GM12892 (cell line): ENCODE measurements around the gene STT3A.
A peak's percentile ranks its signal among the peaks of the same experiment; 100 is the strongest.

Experiments
- POLR2A ChIP-seq: IDR thresholded peaks from 2 replicates; pipeline ENCODE4 v1.6.1; 2011; ENCODE audit warnings: low read depth, low read length, control low read depth
- POLR2AphosphoS5 ChIP-seq: IDR thresholded peaks from 2 replicates; pipeline ENCODE4 v1.6.1; 2011; ENCODE audit warnings: low read depth, low read length, control low read depth

DNA sequence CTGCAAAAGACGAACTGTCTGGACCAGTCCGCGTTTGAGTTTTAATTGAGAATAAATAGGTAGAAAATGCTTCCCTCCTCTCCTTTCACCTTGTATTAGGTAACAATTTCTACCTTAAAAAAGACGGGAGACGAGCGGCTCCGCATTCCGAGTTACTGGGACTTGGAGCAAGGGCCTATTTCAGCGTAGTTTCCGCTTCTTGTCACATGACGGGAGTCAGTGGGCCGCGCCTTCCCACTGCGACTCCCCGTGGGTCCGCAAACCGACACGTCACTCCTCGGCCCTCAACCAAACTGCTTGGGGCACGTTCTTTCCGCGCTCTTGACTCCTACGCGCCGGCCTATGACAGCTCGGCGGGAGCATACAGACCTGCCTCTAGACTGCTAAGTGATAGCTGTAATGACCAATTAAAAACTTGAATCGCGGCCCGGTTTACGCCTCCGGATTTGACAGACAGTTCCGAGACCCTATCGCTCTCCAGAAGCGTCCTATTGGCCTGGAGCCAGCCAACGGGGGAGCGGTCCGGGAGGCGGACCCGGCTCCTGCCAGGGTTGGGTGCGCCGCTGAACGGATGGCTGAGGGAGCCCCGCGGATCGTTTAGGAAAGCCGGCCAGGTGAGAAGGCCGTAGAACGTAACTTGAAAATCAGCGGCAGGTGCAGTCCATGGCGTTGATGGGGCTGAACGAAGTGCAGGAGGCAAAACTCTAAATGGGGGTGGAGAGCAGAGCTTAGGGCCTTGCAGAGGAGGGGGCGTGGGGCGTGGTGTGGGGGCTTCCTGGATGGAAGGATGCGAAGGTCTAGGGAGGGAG lies at the start of gene STT3A:
- TF ChIP-seq POLR2A (peak; percentile 76; the same call in 1 of the 2 replicates), POLR2AphosphoS5 (peak; percentile 77)
